Stomach (tissue), 9 donors: ENCODE data around the gene KCTD16. TPM values are rescaled to one million over a fixed set of nuclear protein-coding genes. Genes with fewer than 3 reads are reported as not detected.

Experiments used
- DNase-seq, 2 donors: peaks; one replicate each; pipeline versions ENCODE4 v3.0.0 to v3.0.0-alpha.2; 2013 to 2019
- H3K27ac ChIP-seq, 5 donors: fragments of 200-600 bp in 4 of 5; sonication (generic) in 4 of 5; one replicate each; pipeline ENCODE4 v1.5.1; 2013 to 2019; ENCODE audit warnings: mild to moderate bottlenecking in 1 of 5, moderate library complexity in 1 of 5
- H3K27me3 ChIP-seq, 3 donors: fragments of 200-600 bp; sonication (generic); one replicate each; pipeline ENCODE4 v1.5.1; 2017 to 2019; ENCODE audit warnings: mixed run types in 1 of 3
- H3K36me3 ChIP-seq, 4 donors: fragments of 200-600 bp; sonication (generic); 1 replicate in 3 of 4; 2 replicates in 1 of 4; pipeline ENCODE4 v1.5.1; 2016 to 2019
- H3K4me1 ChIP-seq, 4 donors: fragments of 200-600 bp; sonication (generic); one replicate each; pipeline ENCODE4 v1.5.1; 2016 to 2019
- H3K4me3 ChIP-seq, 4 donors: fragments of 200-600 bp; sonication (generic) in 3 of 4; one replicate each; pipeline ENCODE4 v1.5.1; 2016 to 2019; ENCODE audit warnings: mild to moderate bottlenecking in 1 of 4
- H3K9me3 ChIP-seq, 4 donors: fragments of 200-600 bp; sonication (generic); one replicate each; pipeline ENCODE4 v1.5.1; 2016 to 2019
- EP300 ChIP-seq: sonication (generic); formaldehyde crosslinking; IDR thresholded peaks from one replicate; pipeline ENCODE4 v1.6.1; 2017; ENCODE audit warnings: antibody characterized with exemption
- POLR2A ChIP-seq, 4 donors: fragments of 450-650 bp; IDR thresholded peaks; one replicate each; pipeline ENCODE4 v1.6.1; 2016; ENCODE audit warnings: antibody characterized with exemption in 4 of 4, control low read depth in 2 of 4, mild to moderate bottlenecking in 1 of 4, moderate library complexity in 1 of 4
- POLR2AphosphoS5 ChIP-seq, 3 donors: sonication (generic); formaldehyde crosslinking; IDR thresholded peaks; one replicate each; pipeline ENCODE4 v1.6.1; 2016; ENCODE audit warnings: antibody characterized with exemption in 3 of 3
- WGBS, 5 donors: extraction: QIAGEN DNeasy Blood & Tissue Kit in 3 of 5; methylation state at CpG; one replicate each; pipeline versions ENCODE4 v1.1.5 to v1.1.7; 2013 to 2018; 5-methylcytosine and 5-hydroxymethylcytosine counted together
- intact Hi-C: fragments of 100-400 bp; cut with DNase I; formaldehyde crosslinking; loops from one replicate; pipeline ENCODE4 v1.15.1; 2023; ENCODE audit warnings: low total_unique reads
- polyA plus RNA-seq, 3 donors: library from polyadenylated mRNA; stranded (reverse); fragments of 200-250 nt; gene quantifications; one replicate each; pipeline ENCODE4 v1.2.3, GENCODE V29; 2013
- total RNA-seq, 5 donors: library from RNA; depleted of rRNA; stranded (reverse); fragments of >200 nt; gene quantifications; one replicate each; pipeline versions ENCODE4 v1.1.0 to v1.2.3, GENCODE V29; 2014 to 2016
- TF ChIP-seq, protein P1 (sequence below), 7 experiments: fragments of 450-650 bp in 4 of 7; fragments of 200-600 bp in 3 of 7; sonication (generic) in 3 of 7; IDR thresholded peaks; one replicate each; pipeline ENCODE4 v1.5.1; 2016 to 2019; ENCODE audit warnings: antibody characterized with exemption in 7 of 7, control low read depth in 2 of 7, mild to moderate bottlenecking in 1 of 7
- donor health status: healthy with polysubstance abuse.
- donor health status: Bipolar disorder and iron deficiency.
- donor health status: healthy.

The KCTD16 gene
- total and polyA plus RNA-seq, 8 donors: under 0.01 to 1.8 (median under 0.01) TPM; not detected in 4

DNA sequence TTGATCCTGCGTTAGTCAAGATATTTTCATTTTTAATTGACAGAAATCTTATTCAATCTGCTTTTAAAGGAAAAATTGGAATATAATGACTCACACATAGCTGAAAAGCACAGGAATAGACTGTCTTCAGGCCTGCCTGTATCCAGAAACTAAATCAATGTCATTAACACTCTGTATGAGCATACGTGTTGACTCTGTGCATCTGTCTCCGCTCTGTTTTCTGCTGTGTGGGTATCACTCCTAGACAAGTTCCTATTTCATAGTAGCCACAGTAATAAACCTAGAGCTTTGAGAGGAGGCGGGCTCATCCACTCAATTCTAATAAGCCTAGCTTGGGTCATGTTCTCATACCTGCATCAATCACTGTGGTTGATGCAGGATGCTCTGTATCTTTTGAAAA is 267.6 kb downstream of the KCTD16 start:
- WGBS, 5 donors: 78 to 94% (median 90%) methylated on average over 4 of the region's 4 CpGs
- H3K36me3 ChIP-seq: no peaks in the 10 kb centered on the region
- H3K9me3 ChIP-seq: peaks cover 0 to 20% (median 0%) of the 10 kb centered on the region in 4 donors
- no peak overlapping the region for H3K27ac ChIP-seq
- DNase-seq: peak in 1 of 2 donors; percentile 6
- TF ChIP-seq POLR2AphosphoS5 (IDR thresholded peaks at IDR 0.05) (no peak), EP300 (no peak), POLR2A (IDR thresholded peaks at IDR 0.05) (no peak)
- TF ChIP-seq, protein P1, sequence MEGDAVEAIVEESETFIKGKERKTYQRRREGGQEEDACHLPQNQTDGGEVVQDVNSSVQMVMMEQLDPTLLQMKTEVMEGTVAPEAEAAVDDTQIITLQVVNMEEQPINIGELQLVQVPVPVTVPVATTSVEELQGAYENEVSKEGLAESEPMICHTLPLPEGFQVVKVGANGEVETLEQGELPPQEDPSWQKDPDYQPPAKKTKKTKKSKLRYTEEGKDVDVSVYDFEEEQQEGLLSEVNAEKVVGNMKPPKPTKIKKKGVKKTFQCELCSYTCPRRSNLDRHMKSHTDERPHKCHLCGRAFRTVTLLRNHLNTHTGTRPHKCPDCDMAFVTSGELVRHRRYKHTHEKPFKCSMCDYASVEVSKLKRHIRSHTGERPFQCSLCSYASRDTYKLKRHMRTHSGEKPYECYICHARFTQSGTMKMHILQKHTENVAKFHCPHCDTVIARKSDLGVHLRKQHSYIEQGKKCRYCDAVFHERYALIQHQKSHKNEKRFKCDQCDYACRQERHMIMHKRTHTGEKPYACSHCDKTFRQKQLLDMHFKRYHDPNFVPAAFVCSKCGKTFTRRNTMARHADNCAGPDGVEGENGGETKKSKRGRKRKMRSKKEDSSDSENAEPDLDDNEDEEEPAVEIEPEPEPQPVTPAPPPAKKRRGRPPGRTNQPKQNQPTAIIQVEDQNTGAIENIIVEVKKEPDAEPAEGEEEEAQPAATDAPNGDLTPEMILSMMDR (IDR thresholded peaks at IDR 0.05): no peak
- no peaks in the 10 kb centered on the region for H3K27me3 ChIP-seq
- H3K4me1 ChIP-seq: no peaks in the 10 kb centered on the region
- H3K4me3 ChIP-seq: no peak overlapping the region
- intact Hi-C loops: no loop called here

DNA sequence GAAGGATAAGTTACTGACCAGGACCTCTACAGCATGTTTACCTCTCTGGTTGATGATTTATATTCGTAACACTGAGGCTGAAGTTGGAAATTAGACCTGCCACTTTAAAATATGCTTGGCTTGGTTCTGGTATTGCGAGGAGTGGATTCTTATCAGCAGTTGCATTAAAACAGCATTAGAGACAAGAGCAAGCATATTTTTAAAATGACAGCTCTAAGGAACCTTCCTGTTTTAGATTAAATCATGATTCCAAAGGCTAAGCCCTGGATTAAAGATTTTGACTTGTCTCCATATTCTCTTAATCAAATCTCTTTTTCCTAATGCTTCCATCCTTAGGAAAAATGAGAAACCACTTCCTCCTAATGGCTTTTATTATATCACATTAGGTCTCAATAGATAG is 277.8 kb downstream of the KCTD16 start:
- TF ChIP-seq, protein P1 (IDR thresholded peaks at IDR 0.05): no peak
- TF ChIP-seq POLR2AphosphoS5 (IDR thresholded peaks at IDR 0.05) (no peak), POLR2A (IDR thresholded peaks at IDR 0.05) (no peak), EP300 (no peak)
- WGBS, 5 donors: 49 to 66% (median 54%) methylated on average over 2 of the region's 2 CpGs
- DNase-seq: no peak
- no peak overlapping the region for H3K27ac ChIP-seq
- H3K36me3 ChIP-seq: no peaks in the 10 kb centered on the region
- no peaks in the 10 kb centered on the region for H3K27me3 ChIP-seq
- no peak overlapping the region for H3K4me3 ChIP-seq
- intact Hi-C loops: no loop called here
- H3K4me1 ChIP-seq: no peaks in the 10 kb centered on the region
- no peaks in the 10 kb centered on the region for H3K9me3 ChIP-seq

DNA sequence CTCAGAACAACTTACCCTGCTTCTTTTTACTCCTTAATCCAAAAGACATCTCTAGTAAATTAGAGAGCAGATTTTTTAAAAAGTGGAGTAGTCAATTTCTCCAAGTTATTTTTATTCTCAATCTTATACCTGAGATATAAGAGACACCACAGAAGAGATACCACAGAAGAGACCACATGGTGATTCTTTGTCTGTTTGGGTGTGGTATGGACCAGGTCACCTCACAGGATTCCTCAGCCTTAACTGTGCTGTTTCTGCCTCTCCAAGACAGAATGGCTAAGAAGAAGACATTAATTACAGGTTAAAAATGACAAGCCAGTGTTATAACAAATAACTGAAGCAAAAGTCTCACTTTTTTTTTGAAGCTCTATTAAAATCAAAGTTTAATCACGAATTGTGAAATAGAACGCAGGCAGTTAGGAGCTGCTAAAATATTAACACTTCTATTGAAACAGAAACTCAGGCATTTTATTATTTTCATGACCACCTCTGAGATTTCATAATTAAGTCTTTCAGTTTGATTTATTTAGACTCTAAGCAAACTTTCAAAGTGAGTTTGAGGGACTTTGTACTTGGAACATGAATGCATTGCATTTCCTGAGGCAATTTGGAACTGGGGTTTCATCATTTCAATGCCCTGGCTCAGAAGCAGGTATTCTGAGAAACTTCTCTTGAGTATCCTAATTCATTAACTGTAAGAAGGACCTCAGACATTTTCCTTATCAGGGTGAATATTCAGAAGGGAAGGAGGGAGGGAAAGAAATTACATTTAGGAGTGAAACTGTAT is 280.7 kb downstream of the KCTD16 start:
- WGBS, 5 donors: 71 to 91% (median 84%) methylated on average over 2 of the region's 2 CpGs
- no peak for TF ChIP-seq POLR2AphosphoS5 (IDR thresholded peaks at IDR 0.05)
- TF ChIP-seq, protein P1 (IDR thresholded peaks at IDR 0.05): no peak
- no peaks in the 10 kb centered on the region for H3K4me1 ChIP-seq
- peak in 1 of 2 donors; percentile 18 for DNase-seq
- H3K4me3 ChIP-seq: no peak overlapping the region
- no peaks in the 10 kb centered on the region for H3K27me3 ChIP-seq
- H3K9me3 ChIP-seq: no peaks in the 10 kb centered on the region
- H3K27ac ChIP-seq: no peak overlapping the region
- intact Hi-C loops: no loop called here
- no peaks in the 10 kb centered on the region for H3K36me3 ChIP-seq

DNA sequence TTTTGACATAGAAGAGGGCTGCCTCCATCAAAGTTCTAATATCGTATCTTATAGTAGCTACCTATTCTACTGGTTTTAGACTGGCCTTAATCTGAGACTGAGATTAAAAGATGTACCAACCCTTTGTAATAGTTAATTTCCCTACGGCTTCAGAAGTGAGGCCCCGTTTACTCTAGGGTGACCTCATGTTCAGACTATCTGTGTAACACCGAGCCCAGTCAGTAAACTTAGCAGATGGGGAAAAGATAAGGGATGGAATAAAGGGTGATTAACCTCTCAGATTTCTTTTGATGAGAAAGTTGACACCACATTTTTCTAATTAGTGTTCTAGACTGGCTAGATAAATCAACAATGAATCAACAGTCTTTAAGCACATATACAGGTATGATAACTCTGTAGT is 283.1 kb downstream of the KCTD16 start:
- 26 to 46% (median 34%) methylated on average over 4 of the region's 4 CpGs for WGBS, 5 donors
- Histone ChIP-seq H3K36me3 (no peaks in the 10 kb centered on the region), H3K9me3 (no peaks in the 10 kb centered on the region), H3K4me1 (no peaks in the 10 kb centered on the region), H3K27me3 (no peaks in the 10 kb centered on the region), H3K27ac (no peak overlapping the region), H3K4me3 (no peak overlapping the region)
- TF ChIP-seq EP300: no peak
- intact Hi-C loops: no loop called here
- DNase-seq: no peak

DNA sequence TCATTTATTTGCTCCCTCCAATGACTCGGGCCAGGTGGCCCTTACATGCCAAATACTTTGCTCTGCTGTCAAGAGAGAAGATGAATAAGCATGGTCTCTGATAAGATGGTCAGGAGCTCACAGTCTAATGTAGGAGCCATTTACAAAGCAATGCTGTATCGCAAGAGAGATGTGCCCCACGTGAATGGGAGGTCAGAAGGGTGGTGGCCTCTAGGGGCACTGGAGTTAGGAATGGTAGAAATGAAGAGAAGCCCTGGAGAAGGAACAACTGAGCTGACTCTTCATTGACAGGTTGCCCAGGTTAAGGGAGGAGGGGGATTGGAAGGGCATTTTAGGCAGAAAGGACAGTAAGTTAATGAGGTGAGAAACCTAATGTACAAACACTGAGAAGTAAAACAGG is 286.5 kb downstream of the KCTD16 start:
- WGBS, 5 donors: 30 to 57% (median 42%) methylated on average over 3 of the region's 3 CpGs
- TF ChIP-seq, protein P1 (IDR thresholded peaks at IDR 0.05): no peak
- TF ChIP-seq POLR2A (IDR thresholded peaks at IDR 0.05) (no peak), POLR2AphosphoS5 (IDR thresholded peaks at IDR 0.05) (no peak), EP300 (no peak)
- H3K4me3 ChIP-seq: no peak overlapping the region
- no peaks in the 10 kb centered on the region for H3K9me3 ChIP-seq
- no peaks in the 10 kb centered on the region for H3K27me3 ChIP-seq
- no peaks in the 10 kb centered on the region for H3K4me1 ChIP-seq
- no peak for DNase-seq
- H3K36me3 ChIP-seq: no peaks in the 10 kb centered on the region
- intact Hi-C loops: no loop called here
- no peak overlapping the region for H3K27ac ChIP-seq
